ENCODE results near the gene PATJ.

Gene PATJ

GRCh38 chr1:62003777-62004176, 261.5 kb downstream of the PATJ start:
- DNase-seq = no peak

- no peak for DNase-seq
Observed at GRCh38 chr1:62006690-62007089, 264.4 kb downstream of the PATJ start.

- no peak for DNase-seq
Observed at GRCh38 chr1:62011006-62011405, 268.7 kb downstream of the PATJ start.

GRCh38 chr1:62012095-62012494, 269.8 kb downstream of the PATJ start:
- DNase-seq = no peak

- no peak for DNase-seq
Observed at GRCh38 chr1:62012836-62013235, 270.6 kb downstream of the PATJ start.

GRCh38 chr1:62013264-62013663, 271.0 kb downstream of the PATJ start:
- no peak for DNase-seq

- DNase-seq = no peak
Observed at GRCh38 chr1:62022382-62022983, 280.2 kb downstream of the PATJ start.

- no peak for DNase-seq
Observed at GRCh38 chr1:62024690-62025089, 282.4 kb downstream of the PATJ start.

GRCh38 chr1:62025154-62025553, 282.9 kb downstream of the PATJ start:
- DNase-seq = no peak

GRCh38 chr1:62025892-62026291, 283.6 kb downstream of the PATJ start:
- DNase-seq = no peak

GRCh38 chr1:62029704-62030103, 287.4 kb downstream of the PATJ start:
- no peak for DNase-seq

- no peak for DNase-seq
Observed at GRCh38 chr1:62034790-62035189, 292.5 kb downstream of the PATJ start.

- no peak for DNase-seq
Observed at GRCh38 chr1:62037274-62037673, 295.0 kb downstream of the PATJ start.

GRCh38 chr1:62038594-62039284, 296.5 kb downstream of the PATJ start:
- DNase-seq = no peak

- DNase-seq = no peak
Observed at GRCh38 chr1:62040450-62040849, 298.2 kb downstream of the PATJ start.

GRCh38 chr1:62040973-62041372, 298.7 kb downstream of the PATJ start:
- DNase-seq = no peak

- no peak for DNase-seq
Observed at GRCh38 chr1:62043154-62043553, 300.9 kb downstream of the PATJ start.

GRCh38 chr1:62045574-62045973, 303.3 kb downstream of the PATJ start:
- DNase-seq = no peak

- no peak for DNase-seq
Observed at GRCh38 chr1:62046927-62047326, 304.6 kb downstream of the PATJ start.

GRCh38 chr1:62050165-62050564, 307.9 kb downstream of the PATJ start:
- DNase-seq = no peak

- no peak for DNase-seq
Observed at GRCh38 chr1:62052946-62053345, 310.7 kb downstream of the PATJ start.

GRCh38 chr1:62054188-62054587, 311.9 kb downstream of the PATJ start:
- no peak for DNase-seq

- DNase-seq = no peak
Observed at GRCh38 chr1:62057230-62057629, 314.9 kb downstream of the PATJ start.

- no peak for DNase-seq
Observed at GRCh38 chr1:62057641-62058290, 315.5 kb downstream of the PATJ start.
